SH-SY5Y (cell line): ENCODE results near the gene PRSS56.

Experiments
- GATA2 ChIP-seq: IDR thresholded peaks from 2 replicates; pipeline ENCODE4 v1.6.1; 2011; ENCODE audit warnings: mild to moderate bottlenecking, low read depth, low read length
- GATA3 ChIP-seq: IDR thresholded peaks from 2 replicates; pipeline ENCODE4 v1.6.1; 2011; ENCODE audit warnings: low read depth, mild to moderate bottlenecking, low read length, moderate library complexity

DNA sequence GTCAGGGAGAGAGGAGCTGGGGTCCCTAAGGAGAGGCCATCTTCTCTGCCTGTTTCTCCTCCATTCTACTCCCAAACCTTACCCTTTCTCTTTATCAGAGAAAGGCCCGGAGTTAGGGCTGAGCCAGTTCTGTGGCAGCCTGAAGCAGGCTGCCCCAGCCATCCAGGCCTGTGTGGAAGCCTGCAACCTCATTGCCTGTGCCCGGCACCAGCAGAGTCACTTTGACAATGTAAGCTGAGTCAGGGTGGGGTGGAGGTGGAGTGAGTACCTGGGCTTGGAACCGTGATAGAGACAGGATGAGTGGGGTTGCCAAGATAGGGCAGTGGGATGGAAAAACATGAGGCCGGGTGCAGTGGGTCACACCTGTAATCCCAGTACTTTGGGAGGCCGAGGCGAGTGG lies 24.5 kb downstream of the PRSS56 start:
- TF ChIP-seq GATA2 (no peak), GATA3 (no peak)
